HEK293 (cell line): ENCODE results near the gene USHBP1.

Experiments used
- CTCF ChIA-PET: fragments of 350-600 bp; formaldehyde crosslinking; extraction: SDS; loops from one replicate; lab custom pipeline; 2021; ENCODE audit warnings: antibody characterized with exemption; lab: Yijun Ruan, JAX
- POLR2A ChIA-PET: fragments of 300-600 bp; formaldehyde crosslinking; extraction: SDS; loops from one replicate; lab custom pipeline; 2020; ENCODE audit warnings: antibody characterized with exemption, inconsistent platforms; lab: Yijun Ruan, JAX
- H3K27ac ChIP-seq: fragments of 200-500 bp; sonication (Bioruptor generic); 2 replicates; pipeline ENCODE4 v1.5.1; 2014; ENCODE audit warnings: low read depth, low read length, control low read depth, inconsistent platforms; ENCODE audit errors: extremely low read depth
- H3K36me3 ChIP-seq, 2 experiments: fragments of 200-500 bp in 1 of 2; sonication (Bioruptor generic) in 1 of 2; 1 replicate in 1 of 2; 2 replicates in 1 of 2; pipeline ENCODE4 v1.5.1; 2014 to 2017; ENCODE audit warnings: inconsistent platforms in 2 of 2, low read length in 2 of 2; ENCODE audit not compliant: control insufficient read depth in 2 of 2, insufficient read depth in 1 of 2
- H3K4me1 ChIP-seq: fragments of 200-500 bp; sonication (Bioruptor generic); 2 replicates; pipeline ENCODE4 v1.5.1; 2014; ENCODE audit warnings: mild to moderate bottlenecking, low read length, inconsistent platforms; ENCODE audit not compliant: control insufficient read depth, insufficient read depth
- H3K4me3 ChIP-seq: 2 replicates; pipeline ENCODE4 v1.5.1; 2011; ENCODE audit warnings: low read depth, mild to moderate bottlenecking, control low read depth, low read length, moderate library complexity
- H3K9me3 ChIP-seq: fragments of 200-500 bp; sonication (Bioruptor generic); 2 replicates; pipeline ENCODE4 v1.5.1; 2014; ENCODE audit warnings: low read depth, low read length, inconsistent platforms; ENCODE audit not compliant: control insufficient read depth, insufficient read depth
- EGR2 ChIP-seq: fragments of 450-650 bp; formaldehyde crosslinking; IDR thresholded peaks from 2 replicates; pipeline ENCODE4 v1.5.1; 2016; ENCODE audit warnings: low read depth, missing biosample characterization, missing genetic modification characterization
- KLF17 ChIP-seq: fragments of 450-650 bp; formaldehyde crosslinking; IDR thresholded peaks from 2 replicates; pipeline ENCODE4 v1.5.1; 2016; ENCODE audit warnings: missing biosample characterization, missing genetic modification characterization
- KLF8 ChIP-seq: fragments of 450-650 bp; formaldehyde crosslinking; IDR thresholded peaks from 2 replicates; pipeline ENCODE4 v1.5.1; 2016; ENCODE audit warnings: missing biosample characterization, missing genetic modification characterization
- SP3 ChIP-seq: fragments of 450-650 bp; formaldehyde crosslinking; IDR thresholded peaks from 2 replicates; pipeline ENCODE4 v1.5.1; 2016; ENCODE audit warnings: missing biosample characterization, missing genetic modification characterization
- ZBTB17 ChIP-seq: fragments of 450-650 bp; formaldehyde crosslinking; IDR thresholded peaks from 2 replicates; pipeline ENCODE4 v1.5.1; 2016; ENCODE audit warnings: missing biosample characterization, missing genetic modification characterization
- ZBTB6 ChIP-seq: fragments of 450-650 bp; formaldehyde crosslinking; IDR thresholded peaks from 2 replicates; pipeline ENCODE4 v1.5.1; 2017; ENCODE audit warnings: missing biosample characterization, missing genetic modification characterization
- ZNF146 ChIP-seq: fragments of 450-650 bp; formaldehyde crosslinking; IDR thresholded peaks from 2 replicates; pipeline ENCODE4 v1.5.1; 2016; ENCODE audit warnings: missing biosample characterization, missing genetic modification characterization
- ZNF155 ChIP-seq: fragments of 450-650 bp; formaldehyde crosslinking; IDR thresholded peaks from 2 replicates; pipeline ENCODE4 v1.5.1; 2016; ENCODE audit warnings: missing biosample characterization, missing genetic modification characterization
- ZNF157 ChIP-seq: fragments of 450-650 bp; formaldehyde crosslinking; IDR thresholded peaks from 2 replicates; pipeline ENCODE4 v1.5.1; 2016; ENCODE audit warnings: missing biosample characterization, missing genetic modification characterization
- ZNF2 ChIP-seq: fragments of 450-650 bp; formaldehyde crosslinking; IDR thresholded peaks from 2 replicates; pipeline ENCODE4 v1.5.1; 2016; ENCODE audit warnings: missing biosample characterization, missing genetic modification characterization
- ZNF248 ChIP-seq: fragments of 450-650 bp; formaldehyde crosslinking; IDR thresholded peaks from 2 replicates; pipeline ENCODE4 v1.5.1; 2017; ENCODE audit warnings: missing biosample characterization, missing genetic modification characterization
- ZNF266 ChIP-seq: fragments of 450-650 bp; formaldehyde crosslinking; IDR thresholded peaks from 2 replicates; pipeline ENCODE4 v1.5.1; 2016; ENCODE audit warnings: missing biosample characterization, missing genetic modification characterization, low read depth
- ZNF341 ChIP-seq: fragments of 450-650 bp; formaldehyde crosslinking; IDR thresholded peaks from 2 replicates; pipeline ENCODE4; 2016; ENCODE audit warnings: low read depth, missing biosample characterization, missing genetic modification characterization
- ZNF518A ChIP-seq: fragments of 450-650 bp; formaldehyde crosslinking; conservative IDR thresholded peaks from 2 replicates; pipeline ENCODE4 v1.5.1; 2016; ENCODE audit warnings: low read depth, missing biosample characterization, missing genetic modification characterization
- ZNF600 ChIP-seq: fragments of 450-650 bp; formaldehyde crosslinking; IDR thresholded peaks from 2 replicates; pipeline ENCODE4 v1.5.1; 2016; ENCODE audit warnings: missing biosample characterization, missing genetic modification characterization
- ZNF654 ChIP-seq: fragments of 450-650 bp; formaldehyde crosslinking; IDR thresholded peaks from 2 replicates; pipeline ENCODE4 v1.5.1; 2016; ENCODE audit warnings: low read depth, missing biosample characterization, missing genetic modification characterization
- ZNF707 ChIP-seq: fragments of 450-650 bp; formaldehyde crosslinking; IDR thresholded peaks from 2 replicates; pipeline ENCODE4 v1.5.1; 2016; ENCODE audit warnings: missing biosample characterization, missing genetic modification characterization
- ZNF791 ChIP-seq: fragments of 450-650 bp; formaldehyde crosslinking; IDR thresholded peaks from 2 replicates; pipeline ENCODE4 v1.5.1; 2016; ENCODE audit warnings: missing biosample characterization, missing genetic modification characterization
- ZNF792 ChIP-seq: fragments of 450-650 bp; formaldehyde crosslinking; IDR thresholded peaks from 2 replicates; pipeline ENCODE4 v1.5.1; 2016; ENCODE audit warnings: missing biosample characterization, missing genetic modification characterization
- ZNF843 ChIP-seq: fragments of 450-650 bp; formaldehyde crosslinking; IDR thresholded peaks from 2 replicates; pipeline ENCODE4 v1.5.1; 2016; ENCODE audit warnings: missing biosample characterization, missing genetic modification characterization
- ZSCAN30 ChIP-seq: fragments of 450-650 bp; IDR thresholded peaks from 2 replicates; pipeline ENCODE4 v1.5.1; 2018; ENCODE audit warnings: missing biosample characterization, mild to moderate bottlenecking, missing genetic modification characterization, moderate library complexity
- TF ChIP-seq, protein P1 (sequence below): fragments of 450-650 bp; formaldehyde crosslinking; IDR thresholded peaks from 2 replicates; pipeline ENCODE4 v1.5.1; 2016; ENCODE audit warnings: missing biosample characterization, missing genetic modification characterization
- TF ChIP-seq, protein P2 (sequence below): fragments of 450-650 bp; formaldehyde crosslinking; IDR thresholded peaks from 2 replicates; pipeline ENCODE4 v1.5.1; 2017; ENCODE audit warnings: missing biosample characterization, missing genetic modification characterization

The USHBP1 gene

DNA sequence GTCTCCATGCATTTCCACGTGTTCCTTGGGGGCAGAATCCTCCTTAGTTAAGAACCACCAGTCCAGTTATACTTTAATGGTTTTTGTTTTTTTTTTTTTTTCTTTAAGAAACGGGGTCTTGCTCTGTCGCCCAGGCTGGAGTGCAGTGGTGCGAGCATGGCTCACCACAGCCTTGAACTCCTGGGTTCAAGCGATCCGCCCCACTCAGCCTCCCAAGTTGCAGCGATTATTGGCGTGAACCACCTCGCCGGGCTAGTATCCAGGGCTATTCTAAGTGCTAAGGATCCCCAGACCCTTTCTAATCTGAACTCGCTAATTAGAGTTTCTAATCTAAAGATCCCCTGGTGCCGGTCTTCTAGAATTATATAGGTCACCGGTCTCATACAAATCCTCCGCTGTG, 29.1 kb upstream of the USHBP1 start (continued):
- TF ChIP-seq ZNF341 (tag by site-specific recombination) (no peak), ZSCAN30 (tag by site-specific recombination) (no peak), ZNF843 (tag by site-specific recombination) (no peak)

DNA sequence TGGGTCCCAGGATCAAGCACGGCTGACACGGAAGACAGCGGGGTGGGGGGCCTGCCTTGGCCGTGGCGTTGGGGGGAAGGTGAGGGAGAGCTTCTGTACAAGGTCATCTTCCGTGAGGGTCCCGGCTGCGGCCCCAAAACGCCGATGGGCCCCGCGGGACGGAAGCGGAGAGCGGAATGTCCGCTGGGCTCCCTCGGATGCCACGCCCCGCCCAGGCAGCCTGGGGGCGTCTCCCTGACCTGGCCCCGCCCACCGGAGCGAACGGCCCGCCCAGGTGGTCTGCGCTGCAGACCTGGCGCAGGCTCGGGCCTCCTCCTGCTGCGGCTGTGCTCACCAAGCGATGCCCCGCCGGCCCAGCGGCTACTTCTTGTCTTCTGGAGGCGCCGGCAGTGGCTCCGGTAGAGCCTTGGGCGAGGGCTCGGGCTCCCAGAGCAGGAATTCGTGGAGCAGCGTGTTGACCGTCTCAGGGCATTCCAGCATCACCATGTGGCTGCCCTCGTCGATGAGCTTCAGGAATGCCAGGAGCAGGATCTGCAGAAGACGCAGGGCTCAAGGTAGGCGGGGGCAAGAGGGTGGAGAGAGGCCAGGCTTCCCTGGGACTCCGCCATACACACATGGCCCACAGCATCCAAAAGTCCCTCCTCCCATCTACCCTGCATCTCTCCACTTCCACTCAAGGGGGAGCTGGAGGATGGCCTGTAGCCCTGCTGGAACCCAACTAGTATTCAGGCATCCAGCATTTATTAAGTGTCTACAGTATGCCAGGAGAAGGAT, 27.9 kb upstream of the USHBP1 start:
- CTCF ChIA-PET: interaction anchor here (0.5 to 1.8 kb wide), 5 partner anchors 13 to 136 kb away, joined by 3 to 9 read pairs (median 4); partner anchors contain the start of genes DDA1 and MRPL34
- POLR2A ChIA-PET: interaction anchor here (0.8 kb wide), 1 partner anchor 41 kb away, joined by 8 read pairs; no protein-coding TSS in a partner anchor
- Histone ChIP-seq H3K9me3 (no peaks in the 10 kb centered on the region), H3K4me3 (no peak overlapping the region), H3K36me3 (peaks cover 0 to 30% of the 10 kb centered on the region in 2 experiments; a peak in 2 of 3 replicates), H3K27ac (no peak overlapping the region), H3K4me1 (no peaks in the 10 kb centered on the region)
- peak; percentile 61; the same call in 1 of the 2 replicates for TF ChIP-seq ZBTB6 (tag by site-specific recombination)
- no peak for TF ChIP-seq ZNF707
- no peak; the same call in 1 of the 2 replicates for TF ChIP-seq KLF8 (tag by site-specific recombination)
- 0 out of 2 replicates have a peak, but pooled peaks have one; percentile 14 for TF ChIP-seq SP3 (tag by site-specific recombination)
- TF ChIP-seq ZNF791 (tag by site-specific recombination): no peak
- TF ChIP-seq ZNF792 (tag by site-specific recombination): peak; percentile 99
- TF ChIP-seq ZBTB17 (tag by site-specific recombination): no peak
- 0 out of 2 replicates have a peak, but pooled peaks have one; percentile 31 for TF ChIP-seq ZNF600 (tag by site-specific recombination)
- TF ChIP-seq ZNF266 (tag by site-specific recombination): no peak
- peak; percentile 20; the same call in 1 of the 2 replicates for TF ChIP-seq ZNF2 (tag by site-specific recombination)
- TF ChIP-seq ZNF654: peak; percentile 74
- TF ChIP-seq, protein P1, sequence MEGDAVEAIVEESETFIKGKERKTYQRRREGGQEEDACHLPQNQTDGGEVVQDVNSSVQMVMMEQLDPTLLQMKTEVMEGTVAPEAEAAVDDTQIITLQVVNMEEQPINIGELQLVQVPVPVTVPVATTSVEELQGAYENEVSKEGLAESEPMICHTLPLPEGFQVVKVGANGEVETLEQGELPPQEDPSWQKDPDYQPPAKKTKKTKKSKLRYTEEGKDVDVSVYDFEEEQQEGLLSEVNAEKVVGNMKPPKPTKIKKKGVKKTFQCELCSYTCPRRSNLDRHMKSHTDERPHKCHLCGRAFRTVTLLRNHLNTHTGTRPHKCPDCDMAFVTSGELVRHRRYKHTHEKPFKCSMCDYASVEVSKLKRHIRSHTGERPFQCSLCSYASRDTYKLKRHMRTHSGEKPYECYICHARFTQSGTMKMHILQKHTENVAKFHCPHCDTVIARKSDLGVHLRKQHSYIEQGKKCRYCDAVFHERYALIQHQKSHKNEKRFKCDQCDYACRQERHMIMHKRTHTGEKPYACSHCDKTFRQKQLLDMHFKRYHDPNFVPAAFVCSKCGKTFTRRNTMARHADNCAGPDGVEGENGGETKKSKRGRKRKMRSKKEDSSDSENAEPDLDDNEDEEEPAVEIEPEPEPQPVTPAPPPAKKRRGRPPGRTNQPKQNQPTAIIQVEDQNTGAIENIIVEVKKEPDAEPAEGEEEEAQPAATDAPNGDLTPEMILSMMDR (tag by site-specific recombination): peak; percentile 37; the same call in 1 of the 2 replicates
- 0 out of 2 replicates have a peak, but pooled peaks have one; percentile 50 for TF ChIP-seq ZSCAN30 (tag by site-specific recombination)
- TF ChIP-seq ZNF155 (tag by site-specific recombination): no peak

DNA sequence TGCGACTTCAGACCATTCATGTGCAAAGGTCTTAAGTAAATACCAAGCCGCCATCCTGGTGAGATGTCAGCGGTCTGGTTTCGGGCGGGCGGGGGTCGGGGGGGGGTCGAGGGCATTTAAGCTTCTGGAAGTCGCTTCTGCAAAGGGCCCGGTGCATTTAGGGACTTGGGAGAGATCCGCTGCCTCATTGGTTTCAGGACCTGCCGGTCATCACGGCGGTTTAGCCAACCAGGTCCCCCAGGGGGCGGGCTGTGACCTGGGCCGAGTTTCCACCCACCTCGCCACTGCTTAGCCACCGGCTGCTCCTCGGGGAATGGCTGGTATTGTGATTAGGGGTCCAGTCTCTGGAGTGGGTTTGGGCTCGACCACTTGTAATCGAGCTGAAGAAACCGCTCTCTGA, 24.9 kb upstream of the USHBP1 start:
- ChIA-PET POLR2A (no interaction called here), CTCF (interaction anchor here (0.6 to 0.8 kb wide), 3 partner anchors 9 to 27 kb away, joined by 4 to 7 read pairs (median 4); partner anchors contain the start of gene DDA1)
- H3K27ac ChIP-seq: no peak overlapping the region
- TF ChIP-seq ZNF157 (tag by site-specific recombination) (no peak), KLF17 (tag by site-specific recombination) (no peak), ZNF146 (tag by site-specific recombination) (no peak), ZNF843 (tag by site-specific recombination) (no peak), EGR2 (no peak), ZNF518A (tag by site-specific recombination) (no peak), ZNF248 (no peak)
- TF ChIP-seq, protein P2, sequence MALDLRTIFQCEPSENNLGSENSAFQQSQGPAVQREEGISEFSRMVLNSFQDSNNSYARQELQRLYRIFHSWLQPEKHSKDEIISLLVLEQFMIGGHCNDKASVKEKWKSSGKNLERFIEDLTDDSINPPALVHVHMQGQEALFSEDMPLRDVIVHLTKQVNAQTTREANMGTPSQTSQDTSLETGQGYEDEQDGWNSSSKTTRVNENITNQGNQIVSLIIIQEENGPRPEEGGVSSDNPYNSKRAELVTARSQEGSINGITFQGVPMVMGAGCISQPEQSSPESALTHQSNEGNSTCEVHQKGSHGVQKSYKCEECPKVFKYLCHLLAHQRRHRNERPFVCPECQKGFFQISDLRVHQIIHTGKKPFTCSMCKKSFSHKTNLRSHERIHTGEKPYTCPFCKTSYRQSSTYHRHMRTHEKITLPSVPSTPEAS: no peak

More for the DNA sequence above, 24.9 kb upstream of the USHBP1 start:
- H3K9me3 ChIP-seq: no peaks in the 10 kb centered on the region
- peaks cover 0 to 21% of the 10 kb centered on the region in 2 experiments; a peak in 1 of 3 replicates for H3K36me3 ChIP-seq
- H3K4me3 ChIP-seq: no peak overlapping the region
- no peaks in the 10 kb centered on the region for H3K4me1 ChIP-seq
